Erythroblast (primary cell): ENCODE data around the gene RIN3.

Experiments used
- GATA1 ChIP-seq: IDR thresholded peaks from 2 replicates; pipeline ENCODE4 v1.6.1; 2011; ENCODE audit warnings: low read depth, mild to moderate bottlenecking, control low read depth, low read length, moderate library complexity
- POLR2A ChIP-seq: IDR thresholded peaks from 2 replicates; pipeline ENCODE4 v1.6.1; 2011; ENCODE audit warnings: mild to moderate bottlenecking, low read length

GRCh38 chr14:92539875-92540274 lies 26.3 kb downstream of the RIN3 start:
- no peak for TF ChIP-seq POLR2A
- TF ChIP-seq GATA1: no peak
